Measurements from ENCODE around the gene ACOT9.

DNA sequence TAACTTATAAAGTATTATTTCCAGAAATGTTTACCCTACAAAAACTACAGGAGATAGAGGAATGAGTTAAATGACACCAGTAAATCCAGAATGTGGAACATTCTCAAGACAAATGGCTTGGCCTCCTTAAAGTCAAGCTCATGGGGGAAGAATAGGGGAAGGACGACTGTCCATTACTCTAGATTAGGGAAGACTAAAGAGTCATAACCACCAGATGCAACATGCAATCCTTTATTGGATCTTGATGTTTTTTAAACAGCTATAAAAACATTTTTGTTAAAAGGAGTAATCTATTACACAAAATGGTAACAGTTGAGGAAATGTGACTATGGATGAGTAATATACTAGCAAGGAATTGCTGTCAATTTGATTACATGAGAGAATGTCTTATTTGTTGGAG is 11.1 kb downstream of the ACOT9 start:
- TF ChIP-seq, protein P1, sequence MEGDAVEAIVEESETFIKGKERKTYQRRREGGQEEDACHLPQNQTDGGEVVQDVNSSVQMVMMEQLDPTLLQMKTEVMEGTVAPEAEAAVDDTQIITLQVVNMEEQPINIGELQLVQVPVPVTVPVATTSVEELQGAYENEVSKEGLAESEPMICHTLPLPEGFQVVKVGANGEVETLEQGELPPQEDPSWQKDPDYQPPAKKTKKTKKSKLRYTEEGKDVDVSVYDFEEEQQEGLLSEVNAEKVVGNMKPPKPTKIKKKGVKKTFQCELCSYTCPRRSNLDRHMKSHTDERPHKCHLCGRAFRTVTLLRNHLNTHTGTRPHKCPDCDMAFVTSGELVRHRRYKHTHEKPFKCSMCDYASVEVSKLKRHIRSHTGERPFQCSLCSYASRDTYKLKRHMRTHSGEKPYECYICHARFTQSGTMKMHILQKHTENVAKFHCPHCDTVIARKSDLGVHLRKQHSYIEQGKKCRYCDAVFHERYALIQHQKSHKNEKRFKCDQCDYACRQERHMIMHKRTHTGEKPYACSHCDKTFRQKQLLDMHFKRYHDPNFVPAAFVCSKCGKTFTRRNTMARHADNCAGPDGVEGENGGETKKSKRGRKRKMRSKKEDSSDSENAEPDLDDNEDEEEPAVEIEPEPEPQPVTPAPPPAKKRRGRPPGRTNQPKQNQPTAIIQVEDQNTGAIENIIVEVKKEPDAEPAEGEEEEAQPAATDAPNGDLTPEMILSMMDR (IDR thresholded peaks at IDR 0.05): no peak
- no peak for TF ChIP-seq POLR2A (IDR thresholded peaks at IDR 0.05)

Measured in lower leg skin (tissue), 3 donors.